Measurements from ENCODE around the gene PPP1R18. TPM values are rescaled to one million over a fixed set of nuclear protein-coding genes. Genes with fewer than 3 reads are reported as not detected.
"Not testable (repeated sequence)": the region's sequence is repeated elsewhere in the genome, so short reads cannot be mapped to it uniquely, and the experiment has no call there.

PPP1R18 gene
- total RNA-seq, 6 experiments from 2014 or later: 135 to 149 (median 141) TPM

- peaks cover 4% of the 10 kb centered on the region for H3K27me3 Mint-ChIP-seq (ENCODE audit: insufficient read depth)
- peaks cover 44% of the 10 kb centered on the region for H3K36me3 Mint-ChIP-seq (ENCODE audit: low read depth)
- peaks cover 53% of the 10 kb centered on the region for H3K4me1 Mint-ChIP-seq (ENCODE audit: low read depth)
- H3K4me3 Mint-ChIP-seq: no peak overlapping the region
- peak overlapping the region; percentile 62 for H3K27ac Mint-ChIP-seq
- no peak for TF ChIP-seq CTCF (IDR thresholded peaks at IDR 0.05)
- no peaks in the 10 kb centered on the region for H3K9me3 Mint-ChIP-seq
- DNase-seq: no peak
Measured at GRCh38 chr6:30676660-30677285, 9.7 kb downstream of the PPP1R18 start.

- no peaks in the 10 kb centered on the region for H3K9me3 Mint-ChIP-seq
- TF ChIP-seq CTCF (IDR thresholded peaks at IDR 0.05): peak; percentile 92
Measured at GRCh38 chr6:30672445-30673253, 13.8 kb downstream of the PPP1R18 start, which contains the start of gene DHX16. Gene DHX16, minus strand, starts transcription at chr6:30673006. Its CDS starts 165 bp downstream, at chr6:30672841.

GRCh38 chr6:30670760-30671527 lies 15.5 kb downstream of the PPP1R18 start:
- Mint-ChIP-seq H3K9me3 (no peaks in the 10 kb centered on the region), H3K4me1 (ENCODE audit: low read depth) (peaks cover 26% of the 10 kb centered on the region), H3K36me3 (ENCODE audit: low read depth) (peaks cover 25% of the 10 kb centered on the region), H3K4me3 (peak overlapping the region; percentile 95), H3K27ac (peak overlapping the region; percentile 55), H3K27me3 (ENCODE audit: insufficient read depth) (peaks cover 2% of the 10 kb centered on the region)
- DNase-seq: no peak
- peak; percentile 43; the same call in 1 of the 2 replicates for TF ChIP-seq CTCF (IDR thresholded peaks at IDR 0.05)

More at GRCh38 chr6:30672445-30673253, 13.8 kb downstream of the PPP1R18 start, which contains the start of gene DHX16:
- peaks cover 4% of the 10 kb centered on the region for H3K27me3 Mint-ChIP-seq (ENCODE audit: insufficient read depth)
- H3K36me3 Mint-ChIP-seq (ENCODE audit: low read depth): peaks cover 35% of the 10 kb centered on the region
- peak within 1 kb of the TSS; percentile 74 for H3K27ac Mint-ChIP-seq
- peaks cover 35% of the 10 kb centered on the region for H3K4me1 Mint-ChIP-seq (ENCODE audit: low read depth)
- DNase-seq: peak; percentile 98
- peak within 1 kb of the TSS; percentile 95 for H3K4me3 Mint-ChIP-seq

- not testable (repeated sequence) for H3K4me3 Mint-ChIP-seq; DNase-seq; H3K4me1 Mint-ChIP-seq (ENCODE audit: low read depth); H3K9me3 Mint-ChIP-seq; H3K27me3 Mint-ChIP-seq (ENCODE audit: insufficient read depth); H3K27ac Mint-ChIP-seq
- H3K36me3 Mint-ChIP-seq (ENCODE audit: low read depth): peaks cover 40% of the 10 kb centered on the region
Measured at GRCh38 chr6:30666300-30666699, 20.1 kb downstream of the PPP1R18 start.

GRCh38 chr6:30664994-30665767 lies 21.3 kb downstream of the PPP1R18 start:
- Mint-ChIP-seq H3K27ac (no peak overlapping the region), H3K36me3 (ENCODE audit: low read depth) (peaks cover 33% of the 10 kb centered on the region), H3K9me3 (no peaks in the 10 kb centered on the region), H3K4me3 (no peak overlapping the region), H3K4me1 (ENCODE audit: low read depth) (no peaks in the 10 kb centered on the region), H3K27me3 (ENCODE audit: insufficient read depth) (no peaks in the 10 kb centered on the region; the same call in 1 of the 2 replicates)
- no peak for DNase-seq
- TF ChIP-seq CTCF (IDR thresholded peaks at IDR 0.05): no peak

GRCh38 chr6:30657922-30658321 lies 28.5 kb downstream of the PPP1R18 start:
- peaks cover 48% of the 10 kb centered on the region for H3K36me3 Mint-ChIP-seq (ENCODE audit: low read depth)
- DNase-seq, H3K4me3 Mint-ChIP-seq: not testable (repeated sequence)

More at GRCh38 chr6:30657922-30658321, 28.5 kb downstream of the PPP1R18 start:
- H3K27ac Mint-ChIP-seq: peak overlapping the region; percentile 47
- not testable (repeated sequence) for H3K9me3 Mint-ChIP-seq; H3K27me3 Mint-ChIP-seq (ENCODE audit: insufficient read depth)
- peaks cover 24% of the 10 kb centered on the region for H3K4me1 Mint-ChIP-seq (ENCODE audit: low read depth)

Measured in HFFc6 (cell line).